ENCODE results near the gene SORCS2. TPM values are rescaled to one million over a fixed set of nuclear protein-coding genes. Genes with fewer than 3 reads are reported as not detected.

SORCS2 gene
- total RNA-seq, 1 experiment from 2014 or later, result not detected

GRCh38 chr4:7608046-7608445 lies 415.7 kb downstream of the SORCS2 start:
- DNase-seq, result no peak
- Mint-ChIP-seq H3K27ac (ENCODE audit: unreplicated experiment) (no peak overlapping the region), H3K4me1 (ENCODE audit: low read depth, unreplicated experiment) (no peaks in the 10 kb centered on the region), H3K4me3 (ENCODE audit: low read depth, unreplicated experiment) (no peak overlapping the region), H3K9me3 (ENCODE audit: low read depth, unreplicated experiment) (no peaks in the 10 kb centered on the region), H3K27me3 (ENCODE audit: unreplicated experiment) (peaks cover 30% of the 10 kb centered on the region), H3K36me3 (ENCODE audit: insufficient read depth, unreplicated experiment) (no peaks in the 10 kb centered on the region)
- intact Hi-C loops (cut with micrococcal nuclease; ENCODE audit: unreplicated experiment), result no loop called here
- CTCF ChIA-PET, result no interaction called here
- TF ChIP-seq, protein P1, sequence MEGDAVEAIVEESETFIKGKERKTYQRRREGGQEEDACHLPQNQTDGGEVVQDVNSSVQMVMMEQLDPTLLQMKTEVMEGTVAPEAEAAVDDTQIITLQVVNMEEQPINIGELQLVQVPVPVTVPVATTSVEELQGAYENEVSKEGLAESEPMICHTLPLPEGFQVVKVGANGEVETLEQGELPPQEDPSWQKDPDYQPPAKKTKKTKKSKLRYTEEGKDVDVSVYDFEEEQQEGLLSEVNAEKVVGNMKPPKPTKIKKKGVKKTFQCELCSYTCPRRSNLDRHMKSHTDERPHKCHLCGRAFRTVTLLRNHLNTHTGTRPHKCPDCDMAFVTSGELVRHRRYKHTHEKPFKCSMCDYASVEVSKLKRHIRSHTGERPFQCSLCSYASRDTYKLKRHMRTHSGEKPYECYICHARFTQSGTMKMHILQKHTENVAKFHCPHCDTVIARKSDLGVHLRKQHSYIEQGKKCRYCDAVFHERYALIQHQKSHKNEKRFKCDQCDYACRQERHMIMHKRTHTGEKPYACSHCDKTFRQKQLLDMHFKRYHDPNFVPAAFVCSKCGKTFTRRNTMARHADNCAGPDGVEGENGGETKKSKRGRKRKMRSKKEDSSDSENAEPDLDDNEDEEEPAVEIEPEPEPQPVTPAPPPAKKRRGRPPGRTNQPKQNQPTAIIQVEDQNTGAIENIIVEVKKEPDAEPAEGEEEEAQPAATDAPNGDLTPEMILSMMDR (IDR thresholded peaks at IDR 0.05; ENCODE audit: unreplicated experiment), result no peak
- no TSS peak for BruUV-seq (replicated peaks)

DNA sequence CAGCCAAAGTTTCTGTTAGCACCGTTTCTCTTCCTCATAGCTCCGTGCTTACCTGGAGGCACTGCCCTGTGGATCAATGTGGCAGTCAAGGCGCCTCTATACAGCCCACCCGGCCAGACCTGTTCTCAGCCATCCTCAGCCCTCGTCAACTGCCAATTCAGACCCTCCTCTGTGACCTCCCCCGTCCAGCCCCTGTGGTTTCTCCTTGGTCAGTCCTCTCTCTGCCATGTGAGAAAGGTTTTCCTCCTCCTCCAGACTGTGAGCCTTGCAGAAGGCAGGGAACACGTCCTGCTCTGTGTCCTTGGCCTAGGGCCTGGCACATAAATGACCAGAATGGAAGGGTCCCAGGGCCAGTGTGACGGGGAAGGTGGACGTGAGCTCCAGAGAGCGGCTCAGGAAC lies 417.0 kb downstream of the SORCS2 start:
- Mint-ChIP-seq H3K4me1 (ENCODE audit: low read depth, unreplicated experiment) (no peaks in the 10 kb centered on the region), H3K36me3 (ENCODE audit: insufficient read depth, unreplicated experiment) (no peaks in the 10 kb centered on the region), H3K4me3 (ENCODE audit: low read depth, unreplicated experiment) (no peak overlapping the region), H3K27me3 (ENCODE audit: unreplicated experiment) (peaks cover 30% of the 10 kb centered on the region), H3K9me3 (ENCODE audit: low read depth, unreplicated experiment) (no peaks in the 10 kb centered on the region), H3K27ac (ENCODE audit: unreplicated experiment) (no peak overlapping the region)
- no TSS peak for BruUV-seq (replicated peaks)
- TF ChIP-seq, protein P1 (IDR thresholded peaks at IDR 0.05; ENCODE audit: unreplicated experiment), result no peak
- peak; percentile 2 for DNase-seq
- CTCF ChIA-PET, result no interaction called here
- intact Hi-C loops (cut with micrococcal nuclease; ENCODE audit: unreplicated experiment), result no loop called here

DNA sequence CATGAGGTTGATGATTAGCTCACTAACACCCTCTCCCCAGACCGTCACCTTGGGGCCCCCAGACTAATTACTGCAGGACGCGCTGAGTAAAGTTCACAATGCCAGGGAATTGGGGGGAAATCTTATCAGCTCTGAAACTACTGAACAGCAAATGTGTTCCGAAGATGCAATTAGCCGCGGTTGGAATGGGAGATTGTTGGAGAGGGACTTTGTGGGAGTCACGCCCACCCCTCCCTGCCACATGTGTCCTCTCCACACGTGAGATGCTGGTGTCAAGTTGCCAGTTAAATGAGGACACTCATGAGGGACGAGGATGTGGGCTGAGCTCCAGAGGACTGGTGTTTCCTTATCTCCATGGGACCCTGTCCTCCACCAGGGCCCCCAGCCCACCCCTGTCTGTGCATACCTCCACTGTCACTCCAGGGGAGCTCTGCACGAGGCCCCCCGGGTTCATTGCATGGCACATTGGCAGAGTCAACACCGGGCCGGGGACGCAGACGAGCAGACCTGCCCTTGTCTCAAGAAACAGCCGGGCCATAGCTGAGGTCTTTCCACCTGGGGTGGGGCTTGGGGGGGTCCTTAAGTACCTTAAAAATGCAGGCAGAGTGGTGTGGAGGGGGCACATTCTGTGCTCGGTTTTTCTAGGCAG lies 417.8 kb downstream of the SORCS2 start:
- intact Hi-C loops (cut with micrococcal nuclease; ENCODE audit: unreplicated experiment), result no loop called here
- peaks cover 30% of the 10 kb centered on the region for H3K27me3 Mint-ChIP-seq (ENCODE audit: unreplicated experiment)
- TF ChIP-seq, protein P1 (IDR thresholded peaks at IDR 0.05; ENCODE audit: unreplicated experiment), result no peak
- DNase-seq, result no peak
- BruUV-seq (replicated peaks), result no TSS peak
- H3K9me3 Mint-ChIP-seq (ENCODE audit: low read depth, unreplicated experiment), result no peaks in the 10 kb centered on the region
- H3K36me3 Mint-ChIP-seq (ENCODE audit: insufficient read depth, unreplicated experiment), result no peaks in the 10 kb centered on the region
- CTCF ChIA-PET, result interaction anchor here (0.9 kb wide), 1 partner anchor 280 kb away, joined by 3 read pairs; no protein-coding TSS in a partner anchor
- no peak overlapping the region for H3K4me3 Mint-ChIP-seq (ENCODE audit: low read depth, unreplicated experiment)
- no peak overlapping the region for H3K27ac Mint-ChIP-seq (ENCODE audit: unreplicated experiment)
- H3K4me1 Mint-ChIP-seq (ENCODE audit: low read depth, unreplicated experiment), result no peaks in the 10 kb centered on the region

DNA sequence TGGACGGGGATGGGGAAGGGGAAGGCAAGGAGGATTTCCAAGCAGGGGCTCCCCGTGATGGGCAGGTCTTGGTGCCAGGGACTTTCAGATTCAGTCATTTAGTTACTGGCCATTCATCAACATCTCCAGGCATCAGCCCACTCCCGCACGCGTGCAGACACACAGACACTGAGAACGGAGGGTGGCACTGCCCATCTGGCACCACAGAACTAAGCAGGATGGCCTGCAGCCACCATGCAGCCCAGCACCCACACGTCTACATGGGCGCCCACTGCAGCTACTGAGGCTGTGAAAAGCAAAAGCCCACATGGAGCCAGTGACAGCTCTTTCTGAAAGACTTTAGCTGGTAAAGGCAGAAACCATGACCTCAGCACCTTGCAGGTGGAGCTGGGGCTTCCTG lies 418.5 kb downstream of the SORCS2 start:
- BruUV-seq (replicated peaks), result no TSS peak
- no peak overlapping the region for H3K27ac Mint-ChIP-seq (ENCODE audit: unreplicated experiment)
- H3K4me3 Mint-ChIP-seq (ENCODE audit: low read depth, unreplicated experiment), result no peak overlapping the region
- no peak for DNase-seq
- H3K4me1 Mint-ChIP-seq (ENCODE audit: low read depth, unreplicated experiment), result no peaks in the 10 kb centered on the region
- CTCF ChIA-PET, result no interaction called here
- peaks cover 30% of the 10 kb centered on the region for H3K27me3 Mint-ChIP-seq (ENCODE audit: unreplicated experiment)
- H3K9me3 Mint-ChIP-seq (ENCODE audit: low read depth, unreplicated experiment), result no peaks in the 10 kb centered on the region
- intact Hi-C loops (cut with micrococcal nuclease; ENCODE audit: unreplicated experiment), result no loop called here
- no peaks in the 10 kb centered on the region for H3K36me3 Mint-ChIP-seq (ENCODE audit: insufficient read depth, unreplicated experiment)
- TF ChIP-seq, protein P1 (IDR thresholded peaks at IDR 0.05; ENCODE audit: unreplicated experiment), result no peak
